ENCODE results near the gene CRYBG1. TPM values are rescaled to one million over a fixed set of nuclear protein-coding genes. Genes with fewer than 3 reads are reported as not detected.
"Not testable (repeated sequence)": the region's sequence is repeated elsewhere in the genome, so short reads cannot be mapped to it uniquely, and the experiment has no call there.

CRYBG1 gene
- total RNA-seq, 3 donors from 2014 or later, result 26.6 to 93.0 (median 86.4) TPM

DNA sequence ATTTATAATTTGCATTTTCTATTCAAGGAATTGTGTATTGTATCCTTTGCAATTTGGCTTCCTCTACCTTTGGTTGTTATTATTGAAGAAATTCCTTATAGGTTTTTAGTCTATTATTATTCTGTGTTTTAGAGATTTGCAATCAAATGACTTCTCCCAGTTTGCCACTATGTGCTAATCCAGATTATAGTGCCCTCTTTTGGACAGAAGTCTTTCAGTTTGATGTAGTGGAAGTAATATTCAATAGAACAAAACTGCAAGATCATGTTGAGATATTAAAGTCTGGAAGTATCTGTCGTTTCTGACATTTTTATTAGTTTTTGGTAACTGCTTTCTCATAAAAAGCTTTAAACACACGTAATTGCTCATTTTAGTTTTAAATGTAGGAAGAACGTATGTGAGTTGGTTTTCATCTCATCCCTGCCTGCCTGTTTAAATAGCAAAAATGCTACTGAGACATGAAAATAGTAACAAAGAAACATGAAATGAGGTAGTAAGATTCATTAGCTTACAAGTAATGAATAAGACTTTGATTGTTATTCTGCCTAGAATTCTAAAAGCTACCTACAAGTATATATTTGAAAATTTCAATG, 195.9 kb downstream of the CRYBG1 start:
- Histone ChIP-seq H3K4me1 (ENCODE audit: low read depth) (no peaks in the 10 kb centered on the region), H3K36me3 (ENCODE audit: low read depth) (no peaks in the 10 kb centered on the region), H3K4me3 (no peak overlapping the region), H3K9me3 (no peaks in the 10 kb centered on the region)
- ATAC-seq (no peak), DNase-seq (no peak)
- TF ChIP-seq CTCF (IDR thresholded peaks at IDR 0.05), result no peak
- intact Hi-C loops (cut with DNase I, micrococcal nuclease), result no loop called here

GRCh38 chr6:106557837-106558236, 197.3 kb downstream of the CRYBG1 start:
- TF ChIP-seq CTCF (IDR thresholded peaks at IDR 0.05), result no peak

DNA sequence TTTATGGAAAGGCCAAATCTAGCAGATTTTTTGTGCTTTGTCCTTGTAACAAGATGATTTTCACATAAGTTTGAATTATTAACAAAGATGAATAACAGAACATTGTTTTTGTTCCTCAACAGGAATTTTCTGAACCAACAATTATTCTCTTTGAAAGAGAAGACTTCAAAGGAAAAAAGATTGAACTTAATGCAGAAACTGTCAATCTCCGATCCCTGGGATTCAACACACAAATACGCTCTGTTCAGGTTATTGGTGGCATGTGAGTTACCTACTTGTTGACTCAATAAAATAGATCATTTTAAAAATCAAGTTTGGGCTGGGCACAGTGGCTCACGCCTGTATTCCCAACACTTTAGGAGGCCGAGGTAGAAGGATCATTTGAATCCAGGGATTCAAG, 197.8 kb downstream of the CRYBG1 start:
- Histone ChIP-seq H3K9me3 (no peaks in the 10 kb centered on the region), H3K4me3 (no peak overlapping the region), H3K36me3 (ENCODE audit: low read depth) (no peaks in the 10 kb centered on the region), H3K4me1 (ENCODE audit: low read depth) (no peaks in the 10 kb centered on the region)
- DNase-seq (no peak), ATAC-seq (no peak)
- intact Hi-C loops (cut with DNase I, micrococcal nuclease), result no loop called here
- TF ChIP-seq CTCF (IDR thresholded peaks at IDR 0.05), result no peak

More at GRCh38 chr6:106557837-106558236, 197.3 kb downstream of the CRYBG1 start:
- intact Hi-C loops (cut with DNase I, micrococcal nuclease), result no loop called here
- H3K36me3 ChIP-seq (ENCODE audit: low read depth), result no peaks in the 10 kb centered on the region
- DNase-seq (no peak), ATAC-seq (no peak)
- no peak overlapping the region for H3K4me3 ChIP-seq
- no peaks in the 10 kb centered on the region for H3K9me3 ChIP-seq
- H3K4me1 ChIP-seq (ENCODE audit: low read depth), result no peaks in the 10 kb centered on the region

DNA sequence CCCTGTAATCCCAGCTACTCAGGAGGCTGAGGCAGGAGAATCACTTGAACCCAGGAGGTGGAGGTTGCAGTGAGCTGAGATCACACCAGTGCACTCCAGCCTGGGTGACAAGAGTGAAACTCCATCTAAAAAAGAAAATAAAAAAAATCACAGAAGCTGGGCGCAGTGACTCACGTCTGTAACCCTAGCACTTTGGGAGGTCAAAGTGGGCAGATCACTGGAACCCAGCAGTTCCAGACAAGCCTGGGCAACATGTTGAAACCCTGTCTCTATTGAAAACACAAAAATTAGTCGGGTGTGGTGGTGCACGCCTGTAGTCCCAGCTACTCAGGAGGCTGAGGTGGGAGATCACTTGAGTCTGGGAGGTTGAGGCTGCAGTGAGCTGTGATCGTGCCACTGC, 199.1 kb downstream of the CRYBG1 start:
- ATAC-seq; H3K4me1 ChIP-seq (ENCODE audit: low read depth); H3K9me3 ChIP-seq; H3K36me3 ChIP-seq (ENCODE audit: low read depth); H3K4me3 ChIP-seq; DNase-seq: not testable (repeated sequence)
- intact Hi-C loops (cut with DNase I, micrococcal nuclease), result loop anchor here in 1 of 2 donors (10.0 kb wide), 1 partner anchor 225 kb away; no protein-coding TSS in a partner anchor

- Histone ChIP-seq H3K36me3 (ENCODE audit: low read depth) (no peaks in the 10 kb centered on the region), H3K4me3 (no peak overlapping the region), H3K9me3 (no peaks in the 10 kb centered on the region), H3K4me1 (ENCODE audit: low read depth) (no peaks in the 10 kb centered on the region)
- no peak for DNase-seq
- no peak for TF ChIP-seq CTCF (IDR thresholded peaks at IDR 0.05)
- intact Hi-C loops (cut with DNase I, micrococcal nuclease), result loop anchor here in 1 of 2 donors (10.0 kb wide), 1 partner anchor 226 kb away; no protein-coding TSS in a partner anchor
- ATAC-seq, result no peak
These were observed 200.6 kb downstream of the CRYBG1 start for GRCh38 chr6:106560996-106561685.

GRCh38 chr6:106561686-106562405, 201.3 kb downstream of the CRYBG1 start:
- H3K36me3 ChIP-seq (ENCODE audit: low read depth), result no peaks in the 10 kb centered on the region
- no peak for TF ChIP-seq CTCF (IDR thresholded peaks at IDR 0.05)
- no peaks in the 10 kb centered on the region for H3K4me1 ChIP-seq (ENCODE audit: low read depth)
- intact Hi-C loops (cut with DNase I, micrococcal nuclease), result loop anchor here in 1 of 2 donors (10.0 kb wide), 1 partner anchor 227 kb away; no protein-coding TSS in a partner anchor
- H3K4me3 ChIP-seq, result no peak overlapping the region
- DNase-seq (no peak), ATAC-seq (no peak)
- no peaks in the 10 kb centered on the region for H3K9me3 ChIP-seq

Data from mucosa of descending colon (tissue), 3 donors.